ENCODE data around the gene MYRF.

- TF ChIP-seq EZH2 (IDR thresholded peaks at IDR 0.05; ENCODE audit: low read depth) (no peak), CTCF (conservative IDR thresholded peaks at IDR 0.05) (no peak)
These were observed 85.1 kb downstream of the MYRF start for GRCh38 chr11:61837411-61838005.

Data from PC-9 (cell line).